ENCODE measurements around the gene FAM89B.

GRCh38 chr11:65579291-65579690, 7.0 kb downstream of the FAM89B start:
- TF ChIP-seq, protein P1, sequence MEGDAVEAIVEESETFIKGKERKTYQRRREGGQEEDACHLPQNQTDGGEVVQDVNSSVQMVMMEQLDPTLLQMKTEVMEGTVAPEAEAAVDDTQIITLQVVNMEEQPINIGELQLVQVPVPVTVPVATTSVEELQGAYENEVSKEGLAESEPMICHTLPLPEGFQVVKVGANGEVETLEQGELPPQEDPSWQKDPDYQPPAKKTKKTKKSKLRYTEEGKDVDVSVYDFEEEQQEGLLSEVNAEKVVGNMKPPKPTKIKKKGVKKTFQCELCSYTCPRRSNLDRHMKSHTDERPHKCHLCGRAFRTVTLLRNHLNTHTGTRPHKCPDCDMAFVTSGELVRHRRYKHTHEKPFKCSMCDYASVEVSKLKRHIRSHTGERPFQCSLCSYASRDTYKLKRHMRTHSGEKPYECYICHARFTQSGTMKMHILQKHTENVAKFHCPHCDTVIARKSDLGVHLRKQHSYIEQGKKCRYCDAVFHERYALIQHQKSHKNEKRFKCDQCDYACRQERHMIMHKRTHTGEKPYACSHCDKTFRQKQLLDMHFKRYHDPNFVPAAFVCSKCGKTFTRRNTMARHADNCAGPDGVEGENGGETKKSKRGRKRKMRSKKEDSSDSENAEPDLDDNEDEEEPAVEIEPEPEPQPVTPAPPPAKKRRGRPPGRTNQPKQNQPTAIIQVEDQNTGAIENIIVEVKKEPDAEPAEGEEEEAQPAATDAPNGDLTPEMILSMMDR (IDR thresholded peaks at IDR 0.05): no peak
- TF ChIP-seq EZH2 (IDR thresholded peaks at IDR 0.05; ENCODE audit: borderline replicate concordance, insufficient read depth, low read depth, low read length, poor library complexity, severe bottlenecking): no peak
